GM12892 (cell line): ENCODE measurements around the gene STK11. TPM values are rescaled to one million over a fixed set of nuclear protein-coding genes. Genes with fewer than 3 reads are reported as not detected.

ENCODE experiments used
- DNase-seq: peaks from one replicate; pipeline ENCODE4 v3.0.0; 2011; ENCODE audit not compliant: insufficient read length
- FAIRE-seq: peaks from 2 replicates; lab custom pipeline; 2011; peaks lifted over from hg19 to GRCh38; lab: Jason Lieb, UNC
- POLR2A ChIP-seq: IDR thresholded peaks from 2 replicates; pipeline ENCODE4 v1.6.1; 2011; ENCODE audit warnings: low read depth, low read length, control low read depth
- POLR2AphosphoS5 ChIP-seq: IDR thresholded peaks from 2 replicates; pipeline ENCODE4 v1.6.1; 2011; ENCODE audit warnings: low read depth, low read length, control low read depth
- TAF1 ChIP-seq: IDR thresholded peaks from 2 replicates; pipeline ENCODE4 v1.6.1; 2011; ENCODE audit warnings: low read depth, mild to moderate bottlenecking, control low read depth, low read length, borderline replicate concordance
- polyA plus RNA-seq: library from polyadenylated mRNA; unstranded; fragments of >200 nt; gene quantifications from one replicate; pipeline ENCODE4 v1.2.1, GENCODE V29; 2012; ENCODE audit warnings: missing spikeins, inconsistent platforms; ENCODE audit not compliant: missing spikeins

STK11 gene, protein sequence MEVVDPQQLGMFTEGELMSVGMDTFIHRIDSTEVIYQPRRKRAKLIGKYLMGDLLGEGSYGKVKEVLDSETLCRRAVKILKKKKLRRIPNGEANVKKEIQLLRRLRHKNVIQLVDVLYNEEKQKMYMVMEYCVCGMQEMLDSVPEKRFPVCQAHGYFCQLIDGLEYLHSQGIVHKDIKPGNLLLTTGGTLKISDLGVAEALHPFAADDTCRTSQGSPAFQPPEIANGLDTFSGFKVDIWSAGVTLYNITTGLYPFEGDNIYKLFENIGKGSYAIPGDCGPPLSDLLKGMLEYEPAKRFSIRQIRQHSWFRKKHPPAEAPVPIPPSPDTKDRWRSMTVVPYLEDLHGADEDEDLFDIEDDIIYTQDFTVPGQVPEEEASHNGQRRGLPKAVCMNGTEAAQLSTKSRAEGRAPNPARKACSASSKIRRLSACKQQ
- 13.8 TPM for polyA plus RNA-seq

DNA sequence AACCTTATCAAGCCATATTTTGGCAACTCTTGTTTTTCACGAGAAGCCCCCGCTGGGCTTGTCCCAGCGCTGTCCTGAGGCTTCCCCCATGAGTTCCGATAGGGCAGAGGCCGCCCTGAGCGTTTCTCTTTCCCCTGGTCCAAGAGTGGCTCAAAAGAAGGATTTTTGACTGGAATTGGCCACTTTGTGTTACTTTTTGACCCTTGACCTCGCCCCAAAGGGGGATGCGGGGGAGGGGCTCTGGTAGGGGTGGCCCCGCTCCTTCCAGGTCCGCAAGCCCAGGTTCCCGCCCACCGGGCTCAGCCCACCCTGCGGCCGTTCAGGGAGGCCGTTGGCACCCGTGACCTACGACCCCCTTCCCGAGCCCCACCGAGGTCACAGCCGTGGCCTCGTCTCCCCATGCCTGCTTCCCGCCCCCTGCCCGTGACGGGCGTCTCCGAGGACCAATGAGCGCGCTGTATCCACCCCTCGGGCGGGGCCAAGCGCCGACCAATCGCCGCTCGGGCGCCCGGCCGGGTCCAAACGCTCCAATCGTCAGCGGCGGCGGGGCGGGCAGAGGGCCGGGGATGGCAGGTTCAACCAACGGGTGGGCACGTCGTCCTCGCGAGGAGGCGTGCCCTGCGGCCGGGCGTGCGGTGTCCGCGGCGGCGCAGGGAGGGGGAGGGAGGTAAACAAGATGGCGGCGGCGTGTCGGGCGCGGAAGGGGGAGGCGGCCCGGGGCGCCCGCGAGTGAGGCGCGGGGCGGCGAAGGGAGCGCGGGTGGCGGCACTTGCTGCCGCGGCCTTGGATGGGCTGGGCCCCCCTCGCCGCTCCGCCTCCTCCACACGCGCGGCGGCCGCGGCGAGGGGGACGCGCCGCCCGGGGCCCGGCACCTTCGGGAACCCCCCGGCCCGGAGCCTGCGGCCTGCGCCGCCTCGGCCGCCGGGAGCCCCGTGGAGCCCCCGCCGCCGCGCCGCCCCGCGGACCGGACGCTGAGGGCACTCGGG is at the start of gene STK11:
Gene STK11 (plus strand): TSS at position 665 of the 986 bp plus-strand sequence. CDS start 1,136 bp downstream, outside the sequence.
- FAIRE-seq (peak; percentile 99), DNase-seq (peak; percentile 100)
- TF ChIP-seq POLR2A (peak; percentile 74; the same call in 1 of the 2 replicates), POLR2AphosphoS5 (no peak), TAF1 (peak; percentile 89)

DNA sequence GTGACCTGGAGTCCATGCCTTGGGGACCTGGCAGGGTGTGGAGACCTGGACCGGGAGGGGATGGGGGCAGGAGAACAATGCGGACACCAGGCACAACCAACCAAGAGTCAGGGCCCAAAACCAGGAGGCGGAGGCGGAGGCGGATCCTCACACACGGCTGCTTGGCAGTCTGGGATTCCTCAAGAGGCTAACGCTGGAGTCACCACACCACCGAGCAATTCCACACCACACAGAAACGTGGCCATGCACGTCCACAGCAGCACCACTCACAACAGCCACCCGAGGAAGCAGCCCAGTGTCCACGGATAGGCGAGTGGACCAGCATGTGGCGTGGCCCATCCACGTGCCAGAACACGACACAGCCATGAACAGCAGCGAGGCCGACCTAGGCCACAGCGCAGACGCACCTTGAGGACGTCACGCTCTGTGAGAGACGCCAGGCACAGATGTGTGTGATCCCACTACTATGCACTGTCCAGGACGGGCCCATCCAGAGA is 49.2 kb upstream of the STK11 start:
- no peak for TF ChIP-seq POLR2A
- no peak for TF ChIP-seq TAF1
- no peak for TF ChIP-seq POLR2AphosphoS5
- DNase-seq, result no peak
- FAIRE-seq, result no peak

DNA sequence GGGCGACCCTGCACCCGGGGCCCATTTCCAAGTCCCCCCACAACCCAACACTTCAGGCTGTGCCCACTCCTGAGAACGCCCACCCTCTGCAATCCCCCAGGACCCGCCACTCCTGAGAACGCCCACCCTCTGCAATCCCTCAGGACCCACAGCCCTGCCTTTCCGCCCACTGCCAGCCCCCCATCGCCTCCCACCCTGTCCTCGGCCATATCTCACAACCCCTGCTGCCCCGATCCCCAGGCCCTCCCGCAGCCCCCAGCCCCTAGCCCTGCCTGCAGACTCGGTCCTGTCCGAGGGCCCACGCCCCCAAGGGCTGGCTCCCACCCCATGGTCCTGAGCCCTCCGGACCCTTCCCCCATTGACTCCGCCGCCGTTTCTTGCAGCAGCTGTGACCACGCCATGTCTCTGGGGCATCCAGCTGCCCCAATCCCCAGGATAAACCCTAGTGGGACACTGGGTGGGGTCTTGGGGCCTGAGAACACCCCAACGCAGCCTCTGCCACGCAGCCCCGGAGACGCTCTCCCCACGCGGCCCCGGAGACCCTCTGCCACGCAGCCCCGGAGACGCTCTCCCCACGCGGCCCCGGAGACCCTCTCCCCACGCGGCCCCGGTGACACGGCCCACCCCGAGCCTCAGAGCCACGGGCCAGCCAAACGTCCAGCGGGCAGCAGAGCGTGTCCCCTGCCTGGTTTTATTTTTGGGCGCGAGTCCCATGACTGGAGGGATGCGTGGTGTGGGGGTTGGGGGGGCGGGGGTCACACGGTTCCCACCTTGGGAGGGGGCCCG is 48.6 kb upstream of the STK11 start:
- FAIRE-seq (no peak), DNase-seq (no peak)
- TF ChIP-seq POLR2AphosphoS5, result no peak

DNA sequence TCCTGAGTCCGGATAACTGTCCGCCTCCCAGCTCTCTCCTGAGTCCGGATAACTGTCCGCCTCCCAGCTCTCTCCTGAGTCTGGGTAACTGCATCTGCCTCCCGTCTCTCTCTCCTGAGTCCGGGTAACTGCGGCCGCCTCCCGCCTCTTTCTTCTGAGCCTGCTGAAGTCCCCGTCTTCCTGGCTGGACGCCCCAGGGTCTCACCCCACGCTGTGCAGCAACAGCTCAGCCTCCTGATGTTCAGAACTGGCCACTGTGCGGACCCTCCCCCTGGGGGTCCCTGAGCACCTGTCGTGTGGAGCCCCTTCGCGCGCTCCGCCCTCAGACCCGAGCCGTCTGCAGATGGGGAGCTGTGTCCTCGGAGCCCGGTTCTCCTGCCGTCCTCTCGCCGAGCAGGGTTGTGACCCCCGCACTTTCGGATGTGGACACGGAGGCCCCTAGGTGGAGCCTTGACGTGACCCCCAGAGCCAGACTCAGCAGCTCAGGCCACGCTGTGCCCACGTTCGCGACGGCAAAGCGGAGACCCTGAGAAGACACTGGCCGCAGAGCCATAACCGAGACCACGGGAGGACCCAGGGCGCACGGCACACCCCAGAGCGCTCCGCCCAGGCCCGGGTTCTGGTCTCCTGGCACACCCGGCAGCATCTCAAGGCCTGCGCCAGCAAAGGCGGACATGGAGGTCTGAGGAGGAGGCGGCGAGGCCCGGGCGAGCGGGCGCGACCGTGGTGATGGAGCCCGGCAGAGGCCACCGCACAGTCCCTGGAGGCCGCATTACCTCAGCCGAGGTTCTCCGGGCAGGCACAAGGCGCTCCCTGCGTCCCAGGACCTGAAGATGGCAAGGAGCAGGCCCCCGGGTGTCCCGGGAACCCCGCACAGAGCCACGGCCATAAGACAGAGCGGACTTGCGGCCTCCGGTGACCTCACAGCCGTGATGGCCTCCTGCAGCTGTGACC is 47.4 kb upstream of the STK11 start:
- TF ChIP-seq TAF1, result no peak
- no peak for TF ChIP-seq POLR2AphosphoS5
- no peak for TF ChIP-seq POLR2A
- FAIRE-seq, result no peak
- no peak for DNase-seq

DNA sequence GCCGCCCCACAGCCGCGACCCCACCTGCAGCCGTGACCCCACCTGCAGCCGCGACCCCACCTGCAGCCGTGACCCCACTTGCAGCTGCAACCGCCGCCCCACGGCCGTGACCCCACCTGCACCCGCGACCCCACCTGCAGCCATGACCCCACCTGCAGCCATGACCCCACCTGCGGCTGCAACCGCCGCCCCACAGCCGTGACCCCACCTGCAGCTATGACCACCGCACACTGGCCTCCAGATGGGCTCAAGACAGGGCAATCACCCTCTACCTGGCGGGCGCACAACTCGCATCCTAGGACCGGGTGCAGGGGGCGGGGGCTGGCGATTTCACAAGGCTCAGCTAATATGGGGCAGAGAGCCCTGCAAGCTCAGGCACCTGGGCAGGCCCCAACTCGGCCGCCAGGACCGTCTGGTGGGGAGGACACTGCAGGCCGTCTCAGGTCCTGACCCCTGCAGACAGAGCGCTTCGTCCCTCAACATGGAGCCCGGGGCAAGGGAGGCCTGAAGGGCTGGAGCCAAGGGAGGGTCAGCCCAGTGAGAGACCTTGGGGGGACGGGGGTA is 46.6 kb upstream of the STK11 start:
- FAIRE-seq, result no peak
- no peak for DNase-seq
- TF ChIP-seq POLR2A (no peak), TAF1 (no peak), POLR2AphosphoS5 (no peak)

DNA sequence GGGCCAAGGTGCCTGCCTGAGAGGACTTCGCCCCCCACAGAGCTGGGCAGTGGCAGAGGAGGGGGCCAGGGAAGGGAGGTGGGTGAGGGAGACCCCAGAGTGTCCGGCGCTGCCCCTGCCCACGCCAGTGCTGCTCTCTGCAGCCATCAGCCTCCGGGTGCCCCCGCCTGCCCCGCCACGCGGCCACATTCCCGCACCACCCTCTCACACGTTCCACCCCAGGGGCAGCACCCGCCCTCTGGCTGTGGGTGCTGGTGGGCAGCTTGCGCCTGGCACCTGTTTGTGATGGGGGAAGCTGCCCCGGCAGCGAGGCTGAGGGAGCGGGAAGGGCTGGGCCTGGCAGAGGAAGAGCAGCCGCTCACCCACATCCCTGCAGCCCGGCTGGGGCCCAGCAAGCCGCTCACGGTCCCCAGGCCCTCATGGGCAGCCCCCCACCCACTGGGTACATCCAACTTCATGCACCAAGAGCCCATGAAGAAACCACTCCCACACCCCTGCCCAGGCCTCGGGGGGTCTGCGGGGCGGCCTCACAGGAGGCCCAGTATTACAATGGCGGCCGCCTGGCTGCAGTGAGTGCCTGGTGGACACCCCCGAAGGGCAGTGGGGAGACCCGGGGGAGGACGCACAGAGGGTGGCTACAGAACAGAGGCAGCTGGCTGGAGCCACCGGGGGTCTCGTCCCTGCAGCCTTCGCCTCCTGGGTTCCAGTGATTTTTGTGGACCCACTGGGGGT is 45.5 kb upstream of the STK11 start:
- FAIRE-seq (no peak), DNase-seq (no peak)
- TF ChIP-seq POLR2AphosphoS5 (no peak), POLR2A (no peak), TAF1 (no peak)

DNA sequence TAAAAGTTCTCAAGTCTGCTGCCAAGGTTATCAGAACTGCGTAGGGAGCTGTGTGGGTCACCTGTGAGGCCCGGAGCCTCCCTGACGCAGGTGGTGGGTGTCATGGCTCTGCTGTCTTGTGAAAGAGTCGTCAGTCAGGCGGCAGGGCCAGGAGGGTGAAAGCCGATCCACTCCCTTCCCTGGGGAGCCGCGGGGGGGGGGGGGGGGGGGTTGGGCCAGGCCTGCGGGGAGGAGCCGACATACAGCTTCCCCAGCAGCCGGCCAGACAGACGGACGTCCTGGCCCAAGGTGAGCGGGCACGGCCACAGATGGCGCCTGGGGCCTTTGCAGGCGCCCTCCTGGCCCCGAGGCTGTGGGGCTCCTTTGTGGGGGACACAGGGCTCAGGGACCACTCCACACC is 43.9 kb upstream of the STK11 start:
- DNase-seq, result no peak
- no peak for FAIRE-seq
- TF ChIP-seq POLR2AphosphoS5 (no peak), POLR2A (no peak), TAF1 (no peak)

DNA sequence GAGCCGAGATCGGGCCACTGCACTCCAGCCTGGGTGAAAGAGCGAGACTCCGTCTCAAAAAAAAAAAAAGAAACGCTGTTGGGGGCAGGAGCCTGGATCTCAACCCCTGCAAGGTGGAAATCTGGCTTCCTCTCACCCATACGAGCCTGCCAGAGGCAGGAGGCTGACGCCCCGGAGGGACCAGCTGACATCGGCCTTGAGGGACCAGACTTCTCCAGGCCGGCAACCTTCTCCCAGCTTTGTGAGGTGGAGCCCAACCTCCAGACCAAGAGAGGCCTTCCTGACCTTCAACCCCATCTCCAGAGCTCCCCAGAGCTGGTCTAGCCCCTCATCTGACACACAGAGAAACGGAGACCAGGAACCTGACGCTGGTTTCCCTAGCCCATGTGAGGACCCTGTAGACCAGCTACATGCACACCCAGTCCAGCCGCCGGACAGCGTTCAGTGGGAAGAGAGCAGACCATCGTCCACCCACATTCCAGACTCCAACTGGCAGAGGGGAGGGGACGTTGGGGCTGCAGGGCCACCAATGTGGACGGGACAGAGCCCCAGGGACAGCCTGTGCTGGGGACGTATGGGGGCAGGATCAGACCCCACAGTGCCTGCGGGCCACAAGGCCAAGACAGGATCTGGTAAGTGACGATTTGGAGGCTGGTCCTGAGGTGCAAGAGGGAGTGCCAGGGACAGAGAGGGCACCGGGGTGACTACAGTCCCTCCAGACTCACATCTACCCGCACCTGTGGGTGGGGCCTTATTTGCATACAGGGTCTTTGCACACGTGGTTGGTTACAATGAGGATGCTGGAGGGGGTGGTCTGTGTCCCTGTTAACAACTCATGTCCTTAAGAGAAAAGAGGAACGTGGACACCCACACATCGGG is 42.9 kb upstream of the STK11 start:
- FAIRE-seq (no peak), DNase-seq (no peak)

DNA sequence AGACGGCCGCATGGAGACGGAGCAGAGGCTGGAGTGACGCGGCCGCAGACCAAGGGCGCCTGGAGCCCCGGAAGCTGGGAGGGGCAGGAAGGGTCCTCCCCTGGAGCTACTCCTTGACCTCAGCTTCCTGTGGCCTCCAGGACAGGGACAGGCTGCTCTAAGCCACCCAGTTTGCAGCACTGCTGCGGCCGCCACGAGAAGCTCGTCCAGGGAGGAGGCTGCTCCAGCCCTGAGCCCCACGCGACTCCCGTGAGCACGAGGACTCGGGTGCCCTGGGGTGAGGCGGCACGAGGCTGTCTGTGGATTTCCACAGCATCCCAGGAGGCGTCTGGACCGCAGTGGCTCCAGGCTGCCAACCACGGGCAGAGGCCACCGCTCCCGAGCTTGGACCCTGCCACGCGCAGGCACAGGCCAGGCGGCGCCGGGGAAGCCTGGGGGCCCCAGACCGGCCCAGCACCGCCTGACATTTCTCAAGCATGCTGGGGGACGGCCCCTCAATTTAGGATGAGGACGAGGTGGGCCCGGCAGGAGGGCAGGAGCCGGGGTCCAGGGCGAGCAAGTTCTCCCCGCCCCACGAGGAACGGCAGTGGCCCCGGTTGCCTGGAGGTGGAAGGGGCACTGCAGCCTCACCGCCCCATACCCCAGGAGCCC is 42.2 kb upstream of the STK11 start:
- FAIRE-seq (no peak), DNase-seq (no peak)
- TF ChIP-seq POLR2AphosphoS5 (no peak), TAF1 (no peak), POLR2A (no peak)

More for the DNA sequence above, 42.9 kb upstream of the STK11 start:
- TF ChIP-seq POLR2A (no peak), POLR2AphosphoS5 (no peak), TAF1 (no peak)
